Activated T-cell treated with anti-CD3 and anti-CD28 coated beads for 1 hour (primary cell): ENCODE measurements around the gene KATNAL2.

Experiments used
- DNase-seq: peaks from one replicate; pipeline ENCODE4 v3.0.0-alpha.2; 2020; ENCODE audit warnings: low read depth

KATNAL2 gene, protein sequence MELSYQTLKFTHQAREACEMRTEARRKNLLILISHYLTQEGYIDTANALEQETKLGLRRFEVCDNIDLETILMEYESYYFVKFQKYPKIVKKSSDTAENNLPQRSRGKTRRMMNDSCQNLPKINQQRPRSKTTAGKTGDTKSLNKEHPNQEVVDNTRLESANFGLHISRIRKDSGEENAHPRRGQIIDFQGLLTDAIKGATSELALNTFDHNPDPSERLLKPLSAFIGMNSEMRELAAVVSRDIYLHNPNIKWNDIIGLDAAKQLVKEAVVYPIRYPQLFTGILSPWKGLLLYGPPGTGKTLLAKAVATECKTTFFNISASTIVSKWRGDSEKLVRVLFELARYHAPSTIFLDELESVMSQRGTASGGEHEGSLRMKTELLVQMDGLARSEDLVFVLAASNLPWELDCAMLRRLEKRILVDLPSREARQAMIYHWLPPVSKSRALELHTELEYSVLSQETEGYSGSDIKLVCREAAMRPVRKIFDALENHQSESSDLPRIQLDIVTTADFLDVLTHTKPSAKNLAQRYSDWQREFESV

DNA sequence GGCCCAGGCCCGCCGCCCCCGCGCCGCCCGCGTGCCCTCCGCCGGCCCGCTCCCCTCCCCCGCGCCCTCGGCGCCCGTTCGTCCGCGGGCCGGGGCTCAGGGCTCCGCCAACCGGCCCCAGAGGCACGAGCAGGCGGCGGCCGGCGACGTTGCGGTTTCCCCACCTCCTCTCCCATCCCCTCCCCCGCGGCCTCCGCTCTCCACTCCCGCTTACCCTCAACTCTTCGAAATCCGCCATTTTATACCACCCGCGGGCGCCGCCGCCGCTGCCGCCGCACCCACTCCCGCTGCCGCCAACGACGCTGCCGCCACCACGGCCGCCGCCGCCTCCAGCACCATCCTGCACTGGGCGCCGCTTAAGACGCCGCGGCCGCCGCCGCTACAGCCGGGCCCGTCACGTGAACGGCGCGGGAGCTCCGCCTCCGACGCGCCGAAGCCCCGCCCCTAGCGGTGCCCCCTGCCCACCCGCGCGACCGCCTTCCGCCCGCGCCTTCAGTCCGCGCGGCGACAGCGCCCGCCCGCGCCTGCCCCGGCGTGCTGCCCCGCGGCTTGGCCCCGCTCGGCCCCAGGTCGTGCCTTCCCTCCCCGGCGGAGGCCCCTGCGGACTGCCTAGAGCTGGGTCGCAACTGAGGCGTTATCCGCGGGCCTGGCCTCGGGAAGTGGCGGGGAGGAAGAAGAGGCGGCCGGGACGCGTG lies at the start of gene KATNAL2, which contains the start of gene PIAS2:
Gene KATNAL2 (plus strand): TSS at position 495 of the 695 bp plus-strand sequence. CDS start 29,271 bp downstream, outside the sequence.
Gene PIAS2 (minus strand): TSS at position 400 of the 695 bp plus-strand sequence. CDS start 162 bp downstream, at position 238.
- DNase-seq: peak; percentile 65

DNA sequence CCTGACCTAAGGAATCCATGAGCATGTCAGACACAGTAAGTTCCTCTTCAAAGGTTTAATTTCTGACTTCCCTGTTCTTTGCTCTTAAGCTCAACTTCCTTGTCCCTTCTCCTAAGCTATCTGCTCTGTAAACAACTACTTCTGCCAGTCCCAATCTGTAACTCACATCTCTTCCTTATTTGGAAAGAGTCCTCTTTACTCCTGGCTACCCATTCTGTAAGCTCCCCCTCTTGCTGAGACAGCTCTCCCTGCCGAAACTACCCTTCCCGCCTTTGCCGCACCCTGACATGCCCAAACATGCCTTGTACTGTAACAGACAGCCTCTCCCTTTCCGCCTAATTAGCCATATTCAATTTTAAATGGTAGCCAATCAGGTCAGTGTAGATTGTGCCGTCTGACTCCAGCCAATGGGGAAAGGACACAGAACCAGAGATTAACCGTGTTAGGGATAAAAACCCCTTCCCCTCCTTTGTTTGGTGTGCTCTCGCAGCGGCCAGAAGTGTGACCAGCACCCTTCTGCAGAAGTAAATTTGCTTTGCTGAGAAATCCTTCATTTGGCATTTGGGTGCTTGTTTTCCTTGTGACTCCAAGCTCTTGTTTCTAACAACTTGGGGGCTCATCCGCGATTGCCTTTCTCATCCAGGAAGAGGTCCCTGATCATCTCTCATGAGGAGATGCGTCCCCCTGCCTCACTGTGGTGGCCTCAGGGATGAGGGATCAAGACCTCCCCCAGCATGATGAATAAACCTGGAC lies 49.1 kb upstream of the KATNAL2 start:
- DNase-seq: no peak

DNA sequence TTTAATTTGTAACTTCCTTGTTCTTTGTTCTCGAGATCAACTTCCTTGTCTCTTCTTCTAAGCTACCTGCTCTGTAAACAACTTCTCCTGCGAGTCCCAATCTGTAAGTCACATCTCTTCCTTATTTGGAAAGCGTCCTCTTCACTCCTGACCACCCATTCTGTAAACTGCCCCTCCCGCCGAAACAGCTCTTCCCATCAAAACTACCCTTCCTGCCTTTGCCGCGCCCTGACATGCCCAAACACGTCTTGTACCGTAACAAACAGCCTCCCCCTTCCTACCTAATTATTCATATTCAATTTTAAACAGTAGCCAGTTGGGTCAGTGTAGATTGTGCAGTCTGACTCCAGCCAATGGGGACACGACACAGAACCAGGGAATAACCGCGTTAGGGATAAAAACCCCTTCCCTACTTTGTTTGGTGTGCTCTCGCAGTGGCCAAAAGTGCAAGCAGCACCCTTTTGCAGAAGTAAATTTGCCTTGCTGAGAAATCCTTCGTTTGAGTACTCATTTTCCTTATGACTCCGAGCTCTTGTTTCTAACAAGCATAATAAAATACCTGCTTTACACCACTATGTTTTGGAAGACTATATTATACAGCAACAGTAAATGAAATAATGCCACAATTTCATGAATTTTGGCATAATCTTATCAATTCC lies 39.9 kb upstream of the KATNAL2 start:
- no peak for DNase-seq

DNA sequence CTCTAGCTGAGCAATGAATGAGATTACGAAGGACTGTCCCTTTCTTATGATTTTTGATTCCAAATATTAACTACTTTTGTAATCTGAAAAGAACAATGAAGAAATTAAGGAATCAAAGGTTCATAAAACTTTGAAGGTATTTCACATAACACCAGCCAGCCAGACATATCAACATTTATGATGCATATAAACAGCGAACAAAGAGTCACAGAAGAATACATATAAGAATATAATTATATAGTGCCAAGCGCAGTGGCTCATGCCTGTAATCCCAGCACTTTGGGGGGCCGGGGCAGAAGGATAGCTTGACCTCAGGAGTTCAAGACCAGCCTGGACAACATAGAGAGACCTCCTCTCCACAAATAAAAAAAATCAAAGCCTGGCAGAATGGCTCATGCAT lies 34.2 kb upstream of the KATNAL2 start:
- no peak for DNase-seq

DNA sequence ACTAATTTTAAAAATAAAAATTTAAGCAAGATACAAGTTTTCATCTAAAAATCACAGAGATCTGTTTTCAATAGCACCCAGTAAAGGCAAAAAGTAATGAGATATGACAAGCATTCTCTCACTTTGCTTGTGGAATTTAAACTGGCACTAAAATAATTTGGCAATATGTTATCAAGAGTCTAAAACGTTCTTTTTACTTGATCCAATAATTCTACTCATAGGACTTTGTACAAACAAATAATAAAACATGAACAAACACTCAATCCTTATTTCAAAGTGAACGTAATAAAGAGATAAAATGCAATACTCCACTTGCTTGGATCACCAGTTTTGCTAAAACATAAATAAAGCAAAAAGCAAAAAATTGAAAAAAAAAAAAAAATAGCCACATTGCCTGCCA lies 30.5 kb upstream of the KATNAL2 start:
- DNase-seq: no peak

DNA sequence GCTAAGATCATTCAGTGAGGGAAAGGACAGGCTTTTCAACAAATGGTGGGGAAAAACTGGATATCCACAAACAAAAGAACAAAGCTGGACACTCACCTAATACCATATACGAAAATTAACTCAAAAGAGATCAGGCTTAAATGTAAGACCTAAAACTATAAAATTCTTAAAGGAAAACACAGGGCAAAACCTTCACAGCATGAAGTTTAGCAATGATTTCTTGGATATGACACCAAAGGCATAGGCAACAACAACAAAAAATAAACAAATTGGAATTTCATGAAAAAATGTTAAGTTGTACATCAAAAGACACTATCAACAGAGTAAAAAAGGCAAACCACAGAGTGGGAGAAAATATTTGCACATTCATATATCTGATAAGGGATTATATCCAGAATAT lies 28.4 kb upstream of the KATNAL2 start:
- DNase-seq: no peak

DNA sequence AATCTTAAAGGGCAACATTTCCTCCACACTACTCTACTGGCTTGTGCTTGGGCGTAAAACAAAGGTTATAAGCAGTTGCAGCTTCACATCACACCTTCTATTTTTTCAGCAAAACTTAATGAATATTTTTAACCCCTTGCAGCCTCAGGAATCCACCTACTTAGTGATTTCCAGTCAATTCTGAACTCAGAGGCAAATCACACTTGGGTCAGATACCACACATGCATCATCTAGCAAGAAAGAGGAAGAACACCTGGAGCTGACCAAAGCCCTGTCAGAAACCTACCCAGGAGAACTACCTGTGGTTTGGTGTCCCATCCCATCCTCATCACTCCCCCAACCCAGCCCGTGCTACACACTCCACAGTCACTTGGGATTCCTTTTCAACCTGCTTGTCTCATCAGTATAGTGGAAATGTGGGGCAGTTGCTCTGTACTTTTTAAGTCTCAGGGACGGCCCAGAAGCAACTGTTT lies 25.6 kb upstream of the KATNAL2 start:
- DNase-seq: no peak

DNA sequence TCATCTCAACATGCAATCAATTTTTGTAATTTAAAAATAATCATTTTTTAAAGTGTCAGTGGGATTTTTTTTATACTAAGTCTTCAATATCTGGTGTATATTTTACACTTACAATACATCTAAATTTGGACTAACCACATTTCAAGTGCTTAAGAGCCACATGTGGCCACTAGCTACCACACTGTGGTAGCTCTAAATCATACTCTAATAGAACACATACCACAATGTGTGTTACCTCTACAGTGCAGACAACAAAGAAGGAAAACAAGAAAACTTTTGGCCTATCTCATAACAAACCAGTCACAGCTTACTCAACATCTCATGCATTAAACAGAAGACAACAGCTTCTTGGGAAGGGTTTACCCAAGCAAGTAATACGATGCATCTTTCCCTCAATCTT lies 24.6 kb upstream of the KATNAL2 start:
- no peak for DNase-seq

DNA sequence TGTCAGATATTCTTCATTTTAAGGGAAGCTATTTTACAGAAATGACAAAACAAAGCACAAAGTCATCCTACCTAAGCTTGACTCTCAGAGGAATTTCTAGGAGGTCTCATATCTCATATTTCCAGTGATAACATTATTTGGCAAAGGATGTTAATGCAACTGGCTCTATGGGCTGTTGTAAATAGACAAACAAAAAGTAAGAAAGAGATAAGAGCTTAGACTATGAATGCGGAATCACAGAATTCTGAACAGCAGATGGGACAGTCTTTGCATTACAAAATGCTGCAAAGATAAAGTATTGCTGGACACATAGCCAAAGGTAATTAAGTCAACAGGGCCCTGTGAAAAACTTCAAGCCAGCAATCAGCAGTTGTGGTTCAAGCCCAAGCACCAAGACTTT lies 24.0 kb upstream of the KATNAL2 start:
- DNase-seq: no peak

DNA sequence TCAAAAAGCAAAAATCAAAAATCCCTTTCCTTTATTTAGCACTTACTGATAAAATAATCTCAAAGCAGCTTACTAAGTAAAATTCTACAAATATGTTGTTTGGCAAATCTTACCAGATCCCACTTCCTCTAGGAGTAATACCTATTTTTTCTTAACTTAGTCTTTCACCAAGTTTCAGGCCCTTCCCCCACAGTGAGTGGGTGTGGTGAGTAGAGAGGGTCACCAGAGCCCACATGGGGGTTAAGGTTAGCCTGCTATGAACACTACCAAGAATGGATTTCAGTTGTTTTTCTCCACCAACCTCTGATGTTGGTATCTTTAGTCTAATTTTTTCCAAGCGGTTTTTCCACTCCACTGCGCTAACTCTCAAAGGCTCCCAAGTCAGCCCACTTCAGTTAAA lies 23.3 kb upstream of the KATNAL2 start:
- no peak for DNase-seq

DNA sequence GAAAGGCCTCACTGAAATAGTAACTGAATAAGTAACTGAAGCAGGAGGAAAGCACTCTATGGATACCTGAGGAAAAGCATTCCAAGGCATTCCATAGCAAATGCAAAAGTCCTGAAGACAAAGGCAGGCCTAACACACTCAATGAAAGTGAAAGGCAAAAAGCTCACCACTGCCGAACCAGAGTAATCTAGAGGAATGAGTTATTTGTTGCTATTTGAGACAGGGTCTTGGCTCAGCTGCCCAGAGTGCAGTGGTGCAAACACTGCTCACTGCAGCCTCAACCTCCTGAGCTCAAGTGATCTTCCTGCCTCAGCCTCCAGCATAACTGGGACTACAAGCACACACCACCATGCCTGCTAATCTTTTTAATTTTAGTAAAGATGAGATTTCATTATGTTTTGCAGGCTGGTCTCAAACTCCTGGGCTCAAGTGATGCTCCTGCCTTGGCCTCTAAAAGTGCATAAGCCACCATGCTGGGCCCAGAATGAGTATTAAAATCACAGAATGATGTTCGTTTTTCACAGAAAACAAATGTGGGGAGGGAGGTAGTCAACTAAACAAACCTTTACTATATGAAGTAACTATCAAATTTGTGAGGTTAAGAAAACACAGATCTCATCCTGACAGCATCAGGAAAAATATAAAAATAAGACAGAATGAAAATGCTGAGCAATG lies 18.0 kb upstream of the KATNAL2 start:
- DNase-seq: no peak

DNA sequence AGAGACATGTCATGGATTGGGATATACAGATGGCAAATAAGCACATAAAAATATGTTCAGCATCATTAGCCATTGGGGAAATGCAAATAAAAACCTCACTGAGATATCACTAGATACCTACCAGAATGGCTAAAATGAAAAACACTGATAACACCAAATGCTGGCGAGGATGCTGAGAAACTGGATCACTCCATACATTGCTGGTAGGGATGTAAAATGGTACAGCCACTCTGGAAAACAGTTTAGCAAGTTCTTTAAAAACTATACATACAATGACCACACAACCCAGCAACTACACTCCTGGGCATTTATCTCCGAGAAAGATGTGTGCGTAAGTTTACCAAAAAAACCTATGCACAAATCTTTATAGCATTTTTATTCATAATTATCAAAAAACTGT lies 14.0 kb upstream of the KATNAL2 start:
- no peak for DNase-seq

DNA sequence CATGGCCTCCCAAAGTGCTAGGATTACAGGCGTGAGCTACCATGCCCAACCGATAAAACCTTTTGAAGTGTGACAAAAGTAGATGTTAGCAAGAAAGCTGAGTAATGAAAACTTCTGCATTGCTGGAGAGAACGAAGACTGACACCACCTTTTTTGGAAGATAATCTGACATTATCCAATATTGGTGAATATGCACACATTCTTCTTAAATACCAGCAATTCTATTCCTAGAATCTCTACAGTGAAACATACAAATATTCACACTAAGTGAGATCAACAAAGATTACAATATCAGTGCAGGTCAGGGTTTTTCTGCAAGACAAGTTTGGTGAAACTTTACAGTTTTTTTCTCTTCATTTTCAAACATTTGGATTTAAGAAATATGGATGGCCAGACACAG lies 7.9 kb upstream of the KATNAL2 start:
- no peak for DNase-seq

DNA sequence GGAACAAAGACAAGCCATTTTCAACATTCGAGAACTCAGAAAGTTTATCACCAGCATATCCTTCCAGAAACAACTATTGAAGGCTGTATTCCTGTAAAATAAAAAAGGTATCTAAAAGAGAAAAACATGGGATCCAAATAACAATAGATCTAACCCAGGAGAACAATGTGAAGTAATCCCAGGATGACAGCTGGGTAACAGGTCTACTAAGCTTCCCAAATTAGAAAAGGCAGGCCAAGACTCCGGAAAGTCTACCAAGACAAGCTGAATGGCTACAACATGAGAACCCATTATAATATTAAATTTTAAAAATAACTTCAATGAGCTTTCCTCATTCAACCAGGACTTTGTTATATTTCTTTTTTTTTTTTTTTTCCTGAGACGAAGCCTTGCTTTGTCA lies 6.5 kb upstream of the KATNAL2 start:
- DNase-seq: no peak

DNA sequence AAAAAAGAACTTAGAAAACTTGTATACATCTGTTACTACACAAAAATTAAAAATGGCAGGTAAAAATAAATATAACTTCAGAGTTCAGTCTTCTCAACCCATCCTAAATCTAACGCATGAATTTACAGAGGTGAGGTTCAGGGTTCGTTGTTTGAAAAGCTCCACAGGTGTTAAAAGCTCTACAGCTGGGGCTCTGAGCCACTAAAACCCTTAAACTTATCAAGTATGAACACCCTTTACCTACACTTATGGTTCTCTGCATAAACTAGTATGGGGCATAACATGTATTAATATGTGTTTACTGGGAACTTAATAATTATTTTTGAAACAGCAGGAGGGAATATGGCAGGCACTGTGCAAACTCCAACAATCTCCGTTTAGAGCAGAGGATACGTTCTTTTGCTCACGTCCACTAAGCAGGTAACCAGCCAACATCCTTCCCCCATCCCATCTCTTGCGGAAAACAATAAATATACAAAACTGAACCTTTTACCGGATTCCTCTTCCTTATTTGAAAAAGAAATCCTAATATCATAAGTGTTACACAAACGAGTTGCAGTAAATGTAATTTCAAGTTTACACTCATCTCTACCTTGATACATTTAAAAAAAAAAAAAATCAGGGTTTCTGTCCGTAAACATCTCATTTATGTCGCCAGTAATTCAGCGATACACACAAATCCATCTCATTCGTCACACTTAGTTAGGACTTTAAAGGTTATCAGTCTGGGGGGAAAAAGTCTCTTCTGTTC lies 1.4 kb upstream of the KATNAL2 start:
- no peak for DNase-seq

DNA sequence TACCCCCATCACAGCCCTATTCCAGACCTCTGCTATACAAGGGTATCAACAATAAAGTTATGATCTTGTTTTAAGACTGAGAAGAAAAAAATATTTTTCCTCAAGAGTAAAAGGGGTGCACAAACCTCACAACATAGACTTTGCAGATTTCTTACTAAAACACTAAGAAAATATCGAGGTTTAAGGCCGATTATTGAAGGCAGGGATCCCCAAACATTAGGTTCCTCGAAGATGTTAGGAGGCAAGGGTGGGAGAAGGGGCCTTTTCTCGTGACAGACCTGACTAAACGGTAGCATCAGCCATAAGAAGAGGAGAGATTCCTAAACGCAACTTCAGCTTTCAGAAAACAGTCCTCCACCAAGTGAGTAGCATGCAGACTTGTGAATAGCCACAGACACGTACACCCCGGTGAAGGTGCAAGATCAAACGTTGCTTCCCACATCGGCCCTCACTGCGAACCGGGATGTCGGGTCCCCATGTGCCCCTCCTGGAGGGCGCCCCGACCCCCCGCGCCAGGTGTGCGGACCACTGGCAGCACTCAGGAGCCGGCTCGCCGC lies 773 bp upstream of the KATNAL2 start:
- DNase-seq: peak; percentile 9

DNA sequence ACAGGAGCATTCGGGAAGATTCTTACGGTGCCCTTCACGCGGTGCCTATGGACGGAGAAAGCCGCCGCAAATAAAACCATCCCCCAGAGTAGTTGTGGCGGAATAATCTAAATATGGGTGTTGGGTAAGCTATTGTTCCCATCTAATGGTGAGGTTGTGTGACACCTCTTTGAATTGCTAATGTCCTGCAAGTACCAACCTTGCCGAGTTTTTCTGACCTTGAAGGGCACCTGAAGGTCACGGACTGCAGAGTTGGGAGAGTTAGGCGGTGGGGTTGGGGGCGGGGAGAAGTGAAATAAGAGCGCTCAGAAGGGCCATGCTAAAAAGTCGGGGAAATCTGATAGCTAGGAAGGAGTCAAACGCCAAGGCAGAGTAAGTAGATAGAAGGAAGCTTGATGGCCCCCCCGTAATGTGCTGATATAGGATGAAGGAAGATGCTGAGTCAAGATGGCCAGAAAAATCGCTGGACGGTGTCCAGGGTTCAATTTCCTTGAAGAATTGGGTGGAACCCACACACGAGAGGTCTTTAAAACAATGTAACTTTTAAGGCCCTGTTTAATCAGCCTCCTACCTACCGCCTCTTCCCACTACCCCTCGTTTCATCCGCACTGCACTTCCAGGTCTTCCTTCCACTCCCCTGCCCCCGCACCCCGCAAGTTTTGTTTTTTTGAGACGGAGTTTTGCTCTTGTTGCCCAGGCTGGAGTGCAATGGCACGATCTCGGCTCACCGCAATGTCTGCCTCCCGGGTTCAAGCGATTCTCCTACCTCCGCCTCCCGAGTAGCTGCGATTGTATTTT lies 600 bp downstream of the KATNAL2 start:
- DNase-seq: no peak

DNA sequence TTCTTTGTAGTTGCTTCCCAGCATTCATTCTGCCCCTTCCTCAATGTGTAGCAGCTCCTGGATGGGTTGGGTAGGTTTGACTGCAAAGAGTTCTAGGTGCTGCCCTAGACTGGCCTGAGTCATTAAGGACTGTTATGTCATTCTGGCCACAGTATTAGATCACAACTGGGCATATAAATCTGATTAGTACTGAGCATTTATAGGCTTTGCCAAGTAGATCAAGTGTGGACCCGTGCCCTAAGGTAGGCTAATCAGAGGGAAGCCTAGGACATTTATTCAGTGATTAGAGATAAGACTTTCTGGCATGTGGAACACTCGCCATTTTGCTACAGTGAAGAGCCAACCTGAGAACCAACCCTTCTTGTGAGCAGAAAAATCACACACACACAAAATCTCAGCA lies 2.7 kb downstream of the KATNAL2 start:
- DNase-seq: no peak

DNA sequence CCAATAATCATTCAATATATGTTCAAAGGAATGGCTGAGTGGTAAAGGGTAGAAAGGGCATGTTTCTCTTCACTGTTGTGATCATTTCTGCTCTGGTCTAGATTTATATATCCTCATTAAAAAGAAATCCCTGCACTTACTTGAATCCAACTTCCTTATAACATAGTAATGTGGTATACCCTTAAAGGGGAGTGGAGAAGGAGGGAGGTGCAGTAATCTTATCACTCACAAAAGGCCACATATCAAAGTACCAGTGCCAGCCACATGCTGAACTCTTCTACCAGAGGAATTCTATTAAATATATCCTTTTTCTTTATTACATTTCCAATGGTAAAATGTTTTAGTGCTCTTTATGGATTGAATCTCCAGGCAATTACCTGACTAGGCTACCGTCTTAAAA lies 3.3 kb downstream of the KATNAL2 start:
- DNase-seq: no peak
